ENCODE results near the gene DDX60.
"Not testable (repeated sequence)": the region's sequence is repeated elsewhere in the genome, so short reads cannot be mapped to it uniquely, and the experiment has no call there.

The DDX60 gene

GRCh38 chr4:168285850-168286249, 32.7 kb downstream of the DDX60 start:
- not testable (repeated sequence) for DNase-seq

GRCh38 chr4:168279556-168279955, 39.0 kb downstream of the DDX60 start:
- DNase-seq: no peak

- DNase-seq: no peak
Observed at GRCh38 chr4:168275836-168276235, 42.7 kb downstream of the DDX60 start.

GRCh38 chr4:168274871-168275270, 43.7 kb downstream of the DDX60 start:
- DNase-seq: no peak

- no peak for DNase-seq
Observed at GRCh38 chr4:168273838-168274237, 44.7 kb downstream of the DDX60 start.

GRCh38 chr4:168272488-168272887, 46.1 kb downstream of the DDX60 start:
- DNase-seq: no peak

GRCh38 chr4:168269896-168270295, 48.7 kb downstream of the DDX60 start:
- no peak for DNase-seq

- DNase-seq: no peak
Observed at GRCh38 chr4:168265327-168265726, 53.2 kb downstream of the DDX60 start.

- no peak for DNase-seq
Observed at GRCh38 chr4:168264903-168265302, 53.6 kb downstream of the DDX60 start.

- no peak for DNase-seq
Observed at GRCh38 chr4:168263039-168263438, 55.5 kb downstream of the DDX60 start.

- DNase-seq: no peak
Observed at GRCh38 chr4:168259096-168259495, 59.5 kb downstream of the DDX60 start.

- no peak for DNase-seq
Observed at GRCh38 chr4:168257768-168258167, 60.8 kb downstream of the DDX60 start.

GRCh38 chr4:168248176-168248710, 70.3 kb downstream of the DDX60 start:
- DNase-seq: no peak

GRCh38 chr4:168247603-168248002, 70.9 kb downstream of the DDX60 start:
- DNase-seq: no peak

GRCh38 chr4:168241953-168242352, 76.6 kb downstream of the DDX60 start:
- no peak for DNase-seq

- no peak for DNase-seq
Observed at GRCh38 chr4:168240821-168241220, 77.7 kb downstream of the DDX60 start.

- DNase-seq: no peak
Observed at GRCh38 chr4:168221301-168221700, 97.3 kb downstream of the DDX60 start.

- no peak for DNase-seq
Observed at GRCh38 chr4:168220893-168221292, 97.7 kb downstream of the DDX60 start.

GRCh38 chr4:168218645-168219044, 99.9 kb downstream of the DDX60 start:
- DNase-seq: no peak

GRCh38 chr4:168213511-168213910, 105.0 kb downstream of the DDX60 start:
- DNase-seq: not testable (repeated sequence)

- DNase-seq: no peak
Observed at GRCh38 chr4:168212656-168213055, 105.9 kb downstream of the DDX60 start.

- DNase-seq: no peak
Observed at GRCh38 chr4:168208957-168209614, 109.5 kb downstream of the DDX60 start.

- DNase-seq: no peak
Observed at GRCh38 chr4:168203233-168203911, 115.2 kb downstream of the DDX60 start.

GRCh38 chr4:168200685-168201084, 117.9 kb downstream of the DDX60 start:
- DNase-seq: no peak
